Measurements from ENCODE around the gene WIPF1.

- no peak for TF ChIP-seq CTCF (IDR thresholded peaks at IDR 0.05; ENCODE audit: extremely low read depth in 1 of 2, insufficient read depth in 1 of 2, low read depth in 1 of 2, low read length in 2 of 2)
- no peak for TF ChIP-seq POLR2A (IDR thresholded peaks at IDR 0.05; ENCODE audit: low read depth, low read length)
- no peak for TF ChIP-seq POLR2AphosphoS5 (IDR thresholded peaks at IDR 0.05; ENCODE audit: insufficient read depth, low read depth, low read length)
- no peak for TF ChIP-seq EZH2 (IDR thresholded peaks at IDR 0.05; ENCODE audit: borderline replicate concordance, low read depth, low read length, severe bottlenecking)
- TF ChIP-seq FOS (IDR thresholded peaks at IDR 0.05; ENCODE audit: borderline replicate concordance, insufficient read depth, low read length), result no peak
- no peak for TF ChIP-seq JUN (IDR thresholded peaks at IDR 0.05; ENCODE audit: borderline replicate concordance, insufficient read depth, insufficient read length, low read depth)
- TF ChIP-seq MAX (IDR thresholded peaks at IDR 0.05; ENCODE audit: insufficient read depth, insufficient read length), result no peak
- TF ChIP-seq GATA2 (IDR thresholded peaks at IDR 0.05; ENCODE audit: insufficient read depth, insufficient read length, low read depth, low read length), result no peak
Observed at GRCh38 chr2:174595116-174595809, 2.3 kb downstream of the WIPF1 start.

All from endothelial cell of umbilical vein (primary cell).